Islet precursor cell (in vitro differentiated cells): ENCODE results near the gene MPRIP.

ENCODE experiments used
- DNase-seq: peaks from one replicate; pipeline ENCODE4 v3.0.0-alpha.2; 2018

The MPRIP gene

GRCh38 chr17:17111401-17112393 lies 69.4 kb downstream of the MPRIP start:
- DNase-seq = no peak

GRCh38 chr17:17112628-17113200 lies 70.5 kb downstream of the MPRIP start:
- no peak for DNase-seq

GRCh38 chr17:17114592-17115225 lies 72.5 kb downstream of the MPRIP start:
- DNase-seq = no peak

GRCh38 chr17:17115620-17116019 lies 73.4 kb downstream of the MPRIP start:
- no peak for DNase-seq

GRCh38 chr17:17116406-17116805 lies 74.1 kb downstream of the MPRIP start:
- no peak for DNase-seq

GRCh38 chr17:17117923-17118322 lies 75.7 kb downstream of the MPRIP start:
- no peak for DNase-seq

- DNase-seq = no peak
Measured at GRCh38 chr17:17118399-17118798, 76.1 kb downstream of the MPRIP start.

GRCh38 chr17:17119106-17119505 lies 76.8 kb downstream of the MPRIP start:
- no peak for DNase-seq

- no peak for DNase-seq
Measured at GRCh38 chr17:17119533-17119932, 77.3 kb downstream of the MPRIP start.

GRCh38 chr17:17120294-17120693 lies 78.0 kb downstream of the MPRIP start:
- DNase-seq = no peak

GRCh38 chr17:17120701-17121100 lies 78.4 kb downstream of the MPRIP start:
- no peak for DNase-seq

- no peak for DNase-seq
Measured at GRCh38 chr17:17121162-17121561, 78.9 kb downstream of the MPRIP start.

GRCh38 chr17:17122781-17123483 lies 80.7 kb downstream of the MPRIP start:
- no peak for DNase-seq

- no peak for DNase-seq
Measured at GRCh38 chr17:17124341-17124740, 82.1 kb downstream of the MPRIP start.

- DNase-seq = no peak
Measured at GRCh38 chr17:17125136-17126084, 83.2 kb downstream of the MPRIP start.

GRCh38 chr17:17126131-17127110 lies 84.2 kb downstream of the MPRIP start:
- no peak for DNase-seq

GRCh38 chr17:17127156-17127555 lies 84.9 kb downstream of the MPRIP start:
- DNase-seq = no peak

- DNase-seq = no peak
Measured at GRCh38 chr17:17127730-17128291, 85.6 kb downstream of the MPRIP start.

GRCh38 chr17:17128476-17129075 lies 86.3 kb downstream of the MPRIP start:
- DNase-seq = no peak

GRCh38 chr17:17129466-17129865 lies 87.2 kb downstream of the MPRIP start:
- no peak for DNase-seq
